HepG2 (cell line): ENCODE data around the gene METTL1. TPM values are rescaled to one million over a fixed set of nuclear protein-coding genes. Genes with fewer than 3 reads are reported as not detected.

Source experiments
- ATAC-seq: fragments of 200-7000 bp; cut with Tn5 transposase; 3 replicates; pipeline ENCODE4 v1.9.1; 2020; ENCODE audit warnings: mild to moderate bottlenecking, moderate library complexity
- BruUV-seq: library from RNA; stranded (reverse); fragments of 400-500 nt; replicated peaks from 2 replicates; lab custom pipeline; 2021; lab: Mats Ljungman, UMichigan
- CTCF ChIA-PET: fragments of 300-600 bp; formaldehyde crosslinking; extraction: SDS; loops from one replicate; lab custom pipeline; 2021; ENCODE audit warnings: low total read pairs, inconsistent platforms, low intra/inter-chr PET ratio; lab: Yijun Ruan, JAX
- POLR2A ChIA-PET: fragments of 350-600 bp; sonication (Branson Sonifier 250); formaldehyde crosslinking; loops from one replicate; lab custom pipeline; 2020; ENCODE audit warnings: antibody characterized with exemption, inconsistent platforms; lab: Yijun Ruan, JAX
- DNase-seq: peaks from one replicate; pipeline ENCODE4 v3.0.0-alpha.2; 2015; ENCODE audit warnings: low spot score
- FAIRE-seq: peaks from 3 replicates; lab custom pipeline; 2011; peaks lifted over from hg19 to GRCh38; lab: Jason Lieb, UNC
- H2AFZ ChIP-seq: one replicate; pipeline ENCODE4 v1.6.1; 2011; ENCODE audit warnings: low read length, inconsistent platforms
- H3K27ac ChIP-seq: fragments of 300-600 bp; 3 replicates; pipeline ENCODE4 v1.8.0; 2011; ENCODE audit warnings: mixed run types, mild to moderate bottlenecking, mixed read lengths, low read length, inconsistent platforms; ENCODE audit not compliant: insufficient read depth; ENCODE audit errors: extremely low read length
- H3K27me3 ChIP-seq, 2 experiments: fragments of 200-600 bp in 1 of 2; 2 replicates in 1 of 2; 3 replicates in 1 of 2; pipeline versions ENCODE4 v1.6.0 to v1.8.0; 2011; ENCODE audit warnings: low read length in 2 of 2, mild to moderate bottlenecking in 2 of 2, moderate library complexity in 2 of 2, inconsistent platforms in 1 of 2; ENCODE audit not compliant: insufficient read depth in 2 of 2, control insufficient read depth in 1 of 2
- H3K36me3 ChIP-seq, 2 experiments: fragments of 200-600 bp in 1 of 2; replicated peaks in 1 of 2; 2 replicates in 1 of 2; 3 replicates in 1 of 2; pipeline versions ENCODE4 v1.5.1 to v1.8.0; 2011; ENCODE audit warnings: low read length in 2 of 2, inconsistent platforms in 1 of 2; ENCODE audit not compliant: insufficient read depth in 2 of 2, control insufficient read depth in 1 of 2
- H3K4me1 ChIP-seq: 2 replicates; pipeline ENCODE4 v1.5.1; 2012; ENCODE audit warnings: low read length, inconsistent platforms; ENCODE audit not compliant: insufficient read depth
- H3K4me2 ChIP-seq: 2 replicates; pipeline ENCODE4 v1.6.0; 2011; ENCODE audit warnings: low read depth, low read length, inconsistent platforms
- H3K4me3 ChIP-seq, 3 experiments: fragments of 200-600 bp in 1 of 3; sonication (generic), shearing (Covaris generic) in 1 of 3; replicated peaks in 1 of 3; 2 replicates each; pipeline ENCODE4 v1.5.1; 2011 to 2016; ENCODE audit warnings: low read length in 3 of 3, inconsistent platforms in 2 of 3, low read depth in 2 of 3, mild to moderate bottlenecking in 2 of 3, control low read depth in 1 of 3, mixed read lengths in 1 of 3; ENCODE audit not compliant: insufficient read depth in 1 of 3
- H3K79me2 ChIP-seq: one replicate; pipeline ENCODE4 v1.6.1; 2011; ENCODE audit warnings: low read length, inconsistent platforms; ENCODE audit not compliant: insufficient read depth
- H3K9ac ChIP-seq: 2 replicates; pipeline ENCODE4 v1.6.0; 2011; ENCODE audit warnings: mild to moderate bottlenecking, low read depth, low read length, inconsistent platforms; ENCODE audit not compliant: insufficient read depth
- H3K9me3 ChIP-seq: 2 replicates; pipeline ENCODE4 v1.5.1; 2012; ENCODE audit warnings: mild to moderate bottlenecking, low read length
- H4K20me1 ChIP-seq: 2 replicates; pipeline ENCODE4 v1.6.0; 2011; ENCODE audit warnings: inconsistent platforms, mild to moderate bottlenecking, low read length, moderate library complexity; ENCODE audit not compliant: insufficient read depth
- GABPB1 ChIP-seq: IDR thresholded peaks from 2 replicates; pipeline ENCODE4 v1.6.1; 2016; ENCODE audit warnings: mild to moderate bottlenecking, missing genetic modification reagents, moderate library complexity, missing compliant biosample characterization
- MTF1 ChIP-seq: sonication (generic); formaldehyde crosslinking; IDR thresholded peaks from 2 replicates; pipeline ENCODE4 v1.5.0; 2020; ENCODE audit warnings: missing genetic modification reagents
- MXD3 ChIP-seq: IDR thresholded peaks from 2 replicates; pipeline ENCODE4 v1.6.1; 2016; ENCODE audit warnings: mild to moderate bottlenecking, missing biosample characterization, missing genetic modification reagents
- MXD4 ChIP-seq: IDR thresholded peaks from 2 replicates; pipeline ENCODE4 v1.6.1; 2016; ENCODE audit warnings: mild to moderate bottlenecking, missing biosample characterization, missing genetic modification reagents
- PRMT3 ChIP-seq: sonication (generic); formaldehyde crosslinking; IDR thresholded peaks from 2 replicates; pipeline ENCODE4 v1.8.1; 2022; ENCODE audit warnings: low read depth, mild to moderate bottlenecking, moderate library complexity, missing genetic modification reagents, borderline replicate concordance
- SMAD3 ChIP-seq: sonication (generic); formaldehyde crosslinking; IDR thresholded peaks from 2 replicates; pipeline ENCODE4 v1.4.0; 2020; ENCODE audit warnings: missing genetic modification reagents
- SMC3 ChIP-seq: IDR thresholded peaks from 2 replicates; pipeline ENCODE4 v1.6.1; 2011; ENCODE audit warnings: low read length, improper control_type of control experiment
- STAG1 ChIP-seq: sonication (generic); formaldehyde crosslinking; IDR thresholded peaks from 2 replicates; pipeline ENCODE4 v1.4.0; 2020; ENCODE audit warnings: missing genetic modification reagents
- TAF1 ChIP-seq: sonication (generic); formaldehyde crosslinking; IDR thresholded peaks from 2 replicates; pipeline ENCODE4 v1.4.0; 2020; ENCODE audit warnings: missing genetic modification reagents
- ZFX ChIP-seq: sonication (generic); formaldehyde crosslinking; IDR thresholded peaks from 2 replicates; pipeline ENCODE4 v1.4.0; 2020; ENCODE audit warnings: mild to moderate bottlenecking, low read depth, missing genetic modification reagents, moderate library complexity
- ZFY ChIP-seq: sonication (generic); formaldehyde crosslinking; IDR thresholded peaks from 2 replicates; pipeline ENCODE4 v1.4.0; 2020; ENCODE audit warnings: missing genetic modification reagents
- ZNF329 ChIP-seq: sonication (generic); formaldehyde crosslinking; IDR thresholded peaks from 2 replicates; pipeline ENCODE4 v1.9.0; 2021; ENCODE audit warnings: low read depth, mild to moderate bottlenecking, missing genetic modification reagents
- ZNF574 ChIP-seq: sonication (generic); formaldehyde crosslinking; IDR thresholded peaks from 2 replicates; pipeline ENCODE4 v1.4.0; 2020; ENCODE audit warnings: missing genetic modification reagents
- ZNF766 ChIP-seq: sonication (generic); formaldehyde crosslinking; IDR thresholded peaks from 2 replicates; pipeline ENCODE4 v1.5.0; 2020; ENCODE audit warnings: missing genetic modification reagents, borderline replicate concordance
- WGBS: methylation state at CpG from one replicate; pipeline ENCODE4 v1.1.6; 2017; ENCODE audit warnings: low lambda C conversion rate; 5-methylcytosine and 5-hydroxymethylcytosine counted together
- in situ Hi-C: cut with HindIII; loops from 2 replicates; pipeline ENCODE4 v1.10.0; 2017; ENCODE audit warnings: low pct_unique_long_range_greater_than_20kb; ENCODE audit not compliant: extremely low pct_ligation_motif_present
- intact Hi-C: fragments of 100-400 bp; cut with micrococcal nuclease; formaldehyde crosslinking; loops from one replicate; pipeline ENCODE4 v1.10.0; 2022; ENCODE audit not compliant: unreplicated experiment
- polyA plus RNA-seq, 8 experiments: library from polyadenylated mRNA; depleted of rRNA in 3 of 8; stranded (reverse) in 7 of 8; unstranded in 1 of 8; fragments of >200 nt; fragmentation: Illumina TruSeq in 4 of 8; extraction: Trizol in 4 of 8; gene quantifications; 2 replicates each; pipeline versions ENCODE4 v1.2.1 to v1.2.3, GENCODE V29; 2011 to 2016; ENCODE audit warnings: low read depth in 4 of 8, missing spikeins in 1 of 8, mixed read lengths in 1 of 8; ENCODE audit not compliant: insufficient read depth in 1 of 8
- total RNA-seq, 5 experiments: library from RNA; depleted of rRNA; stranded (reverse); fragments of >200 nt; fragmentation: Illumina TruSeq; extraction: Trizol; gene quantifications; 2 replicates each; pipeline ENCODE4 v1.2.3, GENCODE V29; 2016; ENCODE audit warnings: low read depth in 1 of 5
- TF ChIP-seq, protein P1 (sequence below): sonication (generic); formaldehyde crosslinking; IDR thresholded peaks from 2 replicates; pipeline ENCODE4 v1.5.0; 2020; ENCODE audit warnings: mild to moderate bottlenecking, missing genetic modification reagents, borderline replicate concordance

METTL1 gene
- total and polyA plus RNA-seq, 2 of the 13 experiments (the other 11 are each of a cell fraction or from before 2014, with no cell fraction given), result 34.7 to 36.9 TPM

DNA sequence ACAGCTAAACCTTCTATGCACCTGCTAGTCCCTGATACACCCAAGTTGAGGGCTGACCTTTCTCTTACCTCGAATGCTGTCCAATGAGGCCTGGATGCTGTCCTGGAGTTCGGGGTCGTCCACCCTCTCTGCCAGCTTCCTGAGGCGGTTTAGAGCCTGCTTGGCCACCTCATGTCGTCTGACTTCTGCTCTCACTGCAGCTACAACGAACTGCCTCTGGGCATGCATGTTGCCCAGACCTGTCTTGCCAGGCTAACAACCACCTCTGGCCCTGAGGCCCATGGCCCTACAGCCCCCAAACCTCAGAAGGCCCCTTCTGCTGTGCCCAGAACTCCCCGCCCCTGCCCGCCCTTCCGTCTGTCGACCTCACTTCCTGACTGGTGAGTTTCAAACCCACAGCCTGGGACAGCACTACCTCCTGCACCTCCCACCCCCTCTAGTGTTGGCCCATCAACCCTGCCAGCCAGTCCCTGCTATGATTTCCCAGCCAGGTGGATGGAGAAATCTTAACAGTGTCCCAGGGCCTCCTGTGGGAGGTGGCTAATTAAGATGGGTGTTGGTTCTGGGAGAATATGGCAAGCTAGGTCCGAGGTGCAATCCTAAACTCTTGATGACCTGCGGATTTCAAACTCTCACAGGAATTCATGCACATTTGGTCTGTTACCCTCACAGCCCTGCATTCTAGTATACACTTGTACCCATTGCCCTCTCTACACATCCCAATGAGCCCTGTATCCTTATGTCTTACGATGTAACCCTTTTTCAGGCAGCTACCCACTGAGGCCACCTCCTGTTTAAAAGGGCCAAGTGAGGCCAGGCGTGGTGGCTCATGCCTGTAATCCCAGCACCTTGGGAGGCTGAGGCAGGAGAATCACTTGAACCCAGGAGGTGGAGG lies 29.8 kb downstream of the METTL1 start:
- Histone ChIP-seq H2AFZ (no peak overlapping the region), H3K9me3 (no peaks in the 10 kb centered on the region), H3K27me3 (peaks cover 5 to 34% of the 10 kb centered on the region in 2 experiments; a peak in 3 of 5 replicates), H3K27ac (no peak overlapping the region), H3K4me2 (peak overlapping the region; percentile 54), H3K36me3 (peaks cover 0 to 15% of the 10 kb centered on the region in 2 experiments; a peak in 3 of 5 replicates), H3K9ac (no peak overlapping the region), H3K79me2 (peaks cover 10% of the 10 kb centered on the region), H4K20me1 (no peaks in the 10 kb centered on the region), H3K4me3 (peak overlapping the region in 2 of 3 experiments; percentile 18 to 56; a peak in 2 of 6 replicates), H3K4me1 (peaks cover 50% of the 10 kb centered on the region)
- in situ Hi-C loops (no loop called here), intact Hi-C loops (no loop called here)
- ChIA-PET POLR2A (no interaction called here), CTCF (no interaction called here)
- WGBS, result 17% methylated on average over 9 of the region's 14 CpGs
- peak; percentile 18 for ATAC-seq
- FAIRE-seq, result no peak
- BruUV-seq, result no TSS peak
- peak; percentile 20 for DNase-seq
- TF ChIP-seq ZNF574 (CRISPR knock-in tag) (0 out of 2 replicates have a peak, but pooled peaks have one; percentile 14), GABPB1 (CRISPR knock-in tag) (peak; percentile 40), MXD4 (CRISPR knock-in tag) (no peak), ZFY (CRISPR knock-in tag) (no peak), STAG1 (peak; percentile 36), ZFX (CRISPR knock-in tag) (peak; percentile 29; the same call in 1 of the 2 replicates), ZNF766 (CRISPR knock-in tag) (no peak), PRMT3 (CRISPR knock-in tag) (no peak), MXD3 (CRISPR knock-in tag) (no peak), SMC3 (peak; percentile 13; the same call in 1 of the 2 replicates), ZNF329 (CRISPR knock-in tag) (no peak), SMAD3 (CRISPR knock-in tag) (no peak), TAF1 (CRISPR knock-in tag) (0 out of 2 replicates have a peak, but pooled peaks have one; percentile 9), MTF1 (CRISPR knock-in tag) (no peak)
- TF ChIP-seq, protein P1, sequence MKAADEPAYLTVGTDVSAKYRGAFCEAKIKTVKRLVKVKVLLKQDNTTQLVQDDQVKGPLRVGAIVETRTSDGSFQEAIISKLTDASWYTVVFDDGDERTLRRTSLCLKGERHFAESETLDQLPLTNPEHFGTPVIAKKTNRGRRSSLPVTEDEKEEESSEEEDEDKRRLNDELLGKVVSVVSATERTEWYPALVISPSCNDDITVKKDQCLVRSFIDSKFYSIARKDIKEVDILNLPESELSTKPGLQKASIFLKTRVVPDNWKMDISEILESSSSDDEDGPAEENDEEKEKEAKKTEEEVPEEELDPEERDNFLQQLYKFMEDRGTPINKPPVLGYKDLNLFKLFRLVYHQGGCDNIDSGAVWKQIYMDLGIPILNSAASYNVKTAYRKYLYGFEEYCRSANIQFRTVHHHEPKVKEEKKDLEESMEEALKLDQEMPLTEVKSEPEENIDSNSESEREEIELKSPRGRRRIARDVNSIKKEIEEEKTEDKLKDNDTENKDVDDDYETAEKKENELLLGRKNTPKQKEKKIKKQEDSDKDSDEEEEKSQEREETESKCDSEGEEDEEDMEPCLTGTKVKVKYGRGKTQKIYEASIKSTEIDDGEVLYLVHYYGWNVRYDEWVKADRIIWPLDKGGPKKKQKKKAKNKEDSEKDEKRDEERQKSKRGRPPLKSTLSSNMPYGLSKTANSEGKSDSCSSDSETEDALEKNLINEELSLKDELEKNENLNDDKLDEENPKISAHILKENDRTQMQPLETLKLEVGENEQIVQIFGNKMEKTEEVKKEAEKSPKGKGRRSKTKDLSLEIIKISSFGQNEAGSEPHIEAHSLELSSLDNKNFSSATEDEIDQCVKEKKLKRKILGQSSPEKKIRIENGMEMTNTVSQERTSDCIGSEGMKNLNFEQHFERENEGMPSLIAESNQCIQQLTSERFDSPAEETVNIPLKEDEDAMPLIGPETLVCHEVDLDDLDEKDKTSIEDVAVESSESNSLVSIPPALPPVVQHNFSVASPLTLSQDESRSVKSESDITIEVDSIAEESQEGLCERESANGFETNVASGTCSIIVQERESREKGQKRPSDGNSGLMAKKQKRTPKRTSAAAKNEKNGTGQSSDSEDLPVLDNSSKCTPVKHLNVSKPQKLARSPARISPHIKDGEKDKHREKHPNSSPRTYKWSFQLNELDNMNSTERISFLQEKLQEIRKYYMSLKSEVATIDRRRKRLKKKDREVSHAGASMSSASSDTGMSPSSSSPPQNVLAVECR (CRISPR knock-in tag), result peak; percentile 20; the same call in 1 of the 2 replicates
